OCI-LY7 (cell line): Measurements from ENCODE around the gene ARHGEF10L. TPM values are rescaled to one million over a fixed set of nuclear protein-coding genes. Genes with fewer than 3 reads are reported as not detected.

ENCODE experiments used
- BruUV-seq: library from RNA; stranded (reverse); fragments of 400-500 nt; replicated peaks from 2 replicates; lab custom pipeline; 2021; lab: Mats Ljungman, UMichigan
- CTCF ChIA-PET: fragments of 300-600 bp; sonication (Branson Sonifier 250); formaldehyde crosslinking; loops from one replicate; lab custom pipeline; 2022; ENCODE audit warnings: antibody characterized with exemption; ENCODE audit not compliant: unreplicated experiment; lab: Charles Lee
- POLR2A ChIA-PET: fragments of 300-600 bp; sonication (Branson Sonifier 250); formaldehyde crosslinking; loops from one replicate; lab custom pipeline; 2022; ENCODE audit warnings: antibody characterized with exemption; lab: Charles Lee
- DNase-seq: peaks from one replicate; pipeline ENCODE4 v3.0.0-alpha.2; 2015; ENCODE audit warnings: low spot score
- H2AFZ ChIP-seq: fragments of 200-600 bp; sonication (generic), shearing (Covaris generic); 2 replicates; pipeline ENCODE4 v1.6.1; 2014; ENCODE audit warnings: mild to moderate bottlenecking, antibody characterized with exemption, low read length, moderate library complexity
- H3K27ac ChIP-seq: fragments of 200-600 bp; sonication (generic); 2 replicates; pipeline ENCODE4 v1.5.1; 2014; ENCODE audit warnings: mixed run types, low read depth, mild to moderate bottlenecking, moderate library complexity, low read length, inconsistent platforms; ENCODE audit not compliant: poor library complexity, severe bottlenecking
- H3K36me3 ChIP-seq: fragments of 200-600 bp; sonication (generic); 2 replicates; pipeline ENCODE4 v1.6.1; 2014; ENCODE audit warnings: mild to moderate bottlenecking, antibody characterized with exemption, low read length, moderate library complexity, mixed read lengths; ENCODE audit not compliant: insufficient read depth
- H3K4me1 ChIP-seq: fragments of 200-600 bp; sonication (generic); 2 replicates; pipeline ENCODE4 v1.5.1; 2014; ENCODE audit warnings: mild to moderate bottlenecking, low read length; ENCODE audit not compliant: insufficient read depth, poor library complexity, severe bottlenecking
- H3K4me2 ChIP-seq: fragments of 200-600 bp; sonication (generic); 2 replicates; pipeline ENCODE4 v1.6.1; 2014; ENCODE audit warnings: mild to moderate bottlenecking, low read length
- H3K4me3 ChIP-seq: fragments of 200-600 bp; sonication (generic); 2 replicates; pipeline ENCODE4 v1.5.1; 2014; ENCODE audit warnings: mild to moderate bottlenecking, low read depth, low read length; ENCODE audit not compliant: poor library complexity, severe bottlenecking
- H3K79me2 ChIP-seq: fragments of 200-600 bp; sonication (generic); 2 replicates; pipeline ENCODE4 v1.6.1; 2016; ENCODE audit warnings: low read depth, mild to moderate bottlenecking, low read length, moderate library complexity, mixed read lengths; ENCODE audit not compliant: insufficient read depth
- H3K9me2 ChIP-seq: fragments of 200-600 bp; sonication (generic); 2 replicates; pipeline ENCODE4 v1.6.1; 2016; ENCODE audit warnings: mild to moderate bottlenecking, low read length, mixed read lengths; ENCODE audit not compliant: insufficient read depth
- H3K9me3 ChIP-seq: fragments of 200-600 bp; sonication (generic); 2 replicates; pipeline ENCODE4 v1.6.1; 2014; ENCODE audit warnings: mild to moderate bottlenecking, mixed run types, low read length, mixed read lengths
- H4K20me1 ChIP-seq: fragments of 200-600 bp; sonication (generic); 2 replicates; pipeline ENCODE4 v1.6.1; 2014; ENCODE audit warnings: mild to moderate bottlenecking, antibody characterized with exemption, low read length, moderate library complexity, mixed read lengths; ENCODE audit not compliant: insufficient read depth
- CTCF ChIP-seq: fragments of 200-600 bp; sonication (generic); conservative IDR thresholded peaks from 2 replicates; pipeline ENCODE4 v1.5.1; 2014; ENCODE audit warnings: mild to moderate bottlenecking, antibody characterized with exemption, low read length, moderate library complexity, mixed read lengths
- EZH2phosphoT487 ChIP-seq: fragments of 200-600 bp; sonication (generic); IDR thresholded peaks from 2 replicates; pipeline ENCODE4 v1.6.1; 2018; ENCODE audit warnings: low read depth, borderline replicate concordance, mild to moderate bottlenecking, mixed run types, antibody characterized with exemption, low read length, moderate library complexity, mixed read lengths
- intact Hi-C: fragments of 100-400 bp; cut with micrococcal nuclease; formaldehyde crosslinking; loops from one replicate; pipeline ENCODE4 v1.10.0; 2022; ENCODE audit not compliant: unreplicated experiment
- total RNA-seq, 2 experiments: library from RNA; depleted of rRNA in 1 of 2; stranded (reverse); fragments of >200 nt in 1 of 2; shearing (Covaris generic) in 1 of 2; gene quantifications; 2 replicates each; pipeline ENCODE4 v1.2.3, GENCODE V29; 2014 to 2022

ARHGEF10L gene
- total RNA-seq, 2 experiments from 2014 or later, result 2.4 TPM; not detected in 1

DNA sequence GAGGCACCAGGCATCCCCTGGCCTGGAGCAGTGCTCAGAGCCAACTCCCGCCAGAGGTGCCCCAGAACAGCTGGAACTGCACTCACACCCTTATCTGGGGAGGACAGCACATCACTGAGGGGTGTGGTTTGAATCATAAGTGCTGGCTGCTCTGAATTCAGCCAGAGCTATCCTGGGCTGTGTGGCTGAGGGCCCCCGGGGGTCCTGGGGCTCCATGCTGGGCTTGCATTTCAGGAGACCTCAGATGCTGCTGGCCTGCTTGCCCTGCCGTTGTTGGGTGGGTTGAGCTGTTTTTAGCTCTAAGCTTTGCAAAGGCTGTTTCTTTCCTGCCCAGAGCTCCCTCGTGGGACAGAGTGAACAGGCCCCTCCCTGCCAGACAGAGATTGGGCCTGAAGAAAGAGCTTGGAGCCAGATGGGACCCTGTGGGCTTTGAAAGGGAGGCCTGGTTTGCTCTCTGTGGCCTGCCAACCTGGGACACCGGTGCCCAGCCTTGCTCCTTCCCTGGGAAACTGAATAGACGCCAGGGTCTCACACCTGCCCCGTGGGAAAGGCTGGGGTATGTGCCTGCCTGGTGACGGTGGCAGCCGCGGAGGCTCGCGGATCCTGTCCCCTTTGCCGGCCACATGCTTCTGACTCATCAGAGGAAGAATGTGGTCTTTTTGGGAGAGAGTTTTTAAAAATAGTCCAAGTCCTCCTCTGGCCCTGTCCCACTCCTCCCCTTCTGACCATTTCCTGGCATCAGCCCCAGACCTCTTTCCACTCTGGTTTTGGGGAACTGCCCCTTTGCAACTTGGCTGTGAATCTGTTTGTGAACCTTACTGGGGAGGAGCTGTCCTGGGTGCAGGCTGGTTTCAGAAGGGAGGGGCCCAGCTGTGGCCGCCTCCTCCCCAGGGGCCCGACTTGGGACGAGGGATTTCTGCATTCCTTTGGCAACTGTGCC lies 30.0 kb downstream of the ARHGEF10L start:
- Histone ChIP-seq H3K27ac (no peak overlapping the region), H3K36me3 (no peaks in the 10 kb centered on the region), H2AFZ (no peak overlapping the region), H4K20me1 (no peaks in the 10 kb centered on the region), H3K9me3 (no peaks in the 10 kb centered on the region), H3K9me2 (no peaks in the 10 kb centered on the region), H3K4me3 (no peak overlapping the region), H3K4me1 (no peaks in the 10 kb centered on the region), H3K79me2 (no peaks in the 10 kb centered on the region), H3K4me2 (no peak overlapping the region)
- BruUV-seq, result no TSS peak
- TF ChIP-seq EZH2phosphoT487 (no peak), CTCF (no peak)
- no peak for DNase-seq
- intact Hi-C loops, result no loop called here
- ChIA-PET CTCF (no interaction called here), POLR2A (interaction anchor here (0.6 kb wide), 1 partner anchor 106 kb away, joined by 3 read pairs; no protein-coding TSS in a partner anchor)

GRCh38 chr1:17570228-17570627 lies 30.7 kb downstream of the ARHGEF10L start:
- ChIA-PET POLR2A (no interaction called here), CTCF (no interaction called here)
- DNase-seq, result no peak
- H3K9me3 ChIP-seq, result no peaks in the 10 kb centered on the region
- no peaks in the 10 kb centered on the region for H4K20me1 ChIP-seq
- no peak overlapping the region for H3K4me2 ChIP-seq
- intact Hi-C loops, result no loop called here
- no peak overlapping the region for H3K27ac ChIP-seq
- H3K9me2 ChIP-seq, result no peaks in the 10 kb centered on the region
- TF ChIP-seq CTCF (no peak), EZH2phosphoT487 (no peak)
- H2AFZ ChIP-seq, result no peak overlapping the region
- no peaks in the 10 kb centered on the region for H3K79me2 ChIP-seq
- no peaks in the 10 kb centered on the region for H3K36me3 ChIP-seq
- no peaks in the 10 kb centered on the region for H3K4me1 ChIP-seq
- BruUV-seq, result no TSS peak
- H3K4me3 ChIP-seq, result no peak overlapping the region
